GM12865 (cell line): Measurements from ENCODE around the gene SPAG8.

Experiments
- DNase-seq: peaks from one replicate; pipeline ENCODE4 v3.0.0; 2010; ENCODE audit warnings: low read depth
- H3K4me3 ChIP-seq: 2 replicates; pipeline ENCODE4 v1.5.1; 2011; ENCODE audit warnings: mild to moderate bottlenecking, low read depth, low read length, control low read depth
- TF ChIP-seq, protein P1 (sequence below): IDR thresholded peaks from 2 replicates; pipeline ENCODE4 v1.5.1; 2011; ENCODE audit warnings: low read length, control low read depth, low read depth, inconsistent platforms; ENCODE audit not compliant: insufficient read depth; ENCODE audit errors: missing control alignments

Gene SPAG8

DNA sequence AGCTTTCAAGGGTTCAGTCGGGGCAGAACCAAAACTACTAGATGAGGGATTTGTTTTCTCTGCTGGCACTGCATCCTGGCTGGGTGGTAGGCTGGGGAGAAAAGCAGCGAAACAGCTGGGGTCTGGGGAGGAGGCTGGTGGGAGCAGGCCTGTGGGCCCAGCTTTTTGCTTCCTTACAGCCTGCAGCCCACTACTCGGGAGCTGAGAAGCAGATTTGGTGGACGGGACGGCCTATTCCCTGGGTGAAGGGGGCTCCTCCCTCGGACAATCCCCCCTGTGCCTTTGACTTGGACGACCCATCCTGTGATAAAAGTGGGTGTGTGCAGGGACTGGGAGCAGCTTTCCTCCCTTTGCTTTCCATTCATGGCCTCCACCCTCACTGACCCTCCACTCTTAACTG, 11.5 kb downstream of the SPAG8 start:
- H3K4me3 ChIP-seq, result no peak overlapping the region
- TF ChIP-seq, protein P1, sequence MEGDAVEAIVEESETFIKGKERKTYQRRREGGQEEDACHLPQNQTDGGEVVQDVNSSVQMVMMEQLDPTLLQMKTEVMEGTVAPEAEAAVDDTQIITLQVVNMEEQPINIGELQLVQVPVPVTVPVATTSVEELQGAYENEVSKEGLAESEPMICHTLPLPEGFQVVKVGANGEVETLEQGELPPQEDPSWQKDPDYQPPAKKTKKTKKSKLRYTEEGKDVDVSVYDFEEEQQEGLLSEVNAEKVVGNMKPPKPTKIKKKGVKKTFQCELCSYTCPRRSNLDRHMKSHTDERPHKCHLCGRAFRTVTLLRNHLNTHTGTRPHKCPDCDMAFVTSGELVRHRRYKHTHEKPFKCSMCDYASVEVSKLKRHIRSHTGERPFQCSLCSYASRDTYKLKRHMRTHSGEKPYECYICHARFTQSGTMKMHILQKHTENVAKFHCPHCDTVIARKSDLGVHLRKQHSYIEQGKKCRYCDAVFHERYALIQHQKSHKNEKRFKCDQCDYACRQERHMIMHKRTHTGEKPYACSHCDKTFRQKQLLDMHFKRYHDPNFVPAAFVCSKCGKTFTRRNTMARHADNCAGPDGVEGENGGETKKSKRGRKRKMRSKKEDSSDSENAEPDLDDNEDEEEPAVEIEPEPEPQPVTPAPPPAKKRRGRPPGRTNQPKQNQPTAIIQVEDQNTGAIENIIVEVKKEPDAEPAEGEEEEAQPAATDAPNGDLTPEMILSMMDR, result no peak
- no peak for DNase-seq

DNA sequence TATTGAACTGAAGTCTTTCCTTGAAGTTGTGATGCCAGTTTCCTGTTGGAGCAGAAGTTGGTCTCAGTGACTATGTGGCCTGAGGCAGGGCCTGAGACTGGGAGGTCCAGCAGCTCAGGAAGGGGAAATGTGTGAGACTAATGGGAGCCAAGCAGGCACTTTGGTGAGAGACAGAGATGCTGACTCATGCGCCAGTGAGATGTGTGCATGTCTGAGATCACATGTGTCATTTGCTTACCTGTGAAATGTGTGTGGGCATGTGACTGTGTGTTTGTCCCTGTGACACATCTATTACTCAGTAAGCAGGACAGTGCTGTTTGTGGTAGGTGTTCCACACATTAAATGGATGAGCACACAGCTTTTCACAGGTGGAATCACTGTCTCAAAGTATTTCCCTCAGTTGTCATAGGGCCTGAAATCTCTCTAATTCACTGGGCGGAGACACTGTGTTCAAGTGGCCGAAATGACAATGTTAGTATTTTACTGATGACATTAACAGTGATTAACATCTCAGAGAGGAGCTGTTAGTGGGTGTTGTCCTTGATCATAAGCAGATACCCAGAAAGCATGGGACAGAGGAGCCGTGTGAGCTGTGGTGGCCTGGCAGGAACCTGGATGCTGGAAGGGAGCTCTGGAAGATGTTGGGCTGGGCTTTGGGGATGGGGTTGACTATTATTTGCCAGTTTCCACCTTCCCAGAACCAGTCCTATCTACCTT, 13.2 kb downstream of the SPAG8 start:
- no peak overlapping the region for H3K4me3 ChIP-seq
- DNase-seq, result peak; percentile 30
- TF ChIP-seq, protein P1, result no peak

DNA sequence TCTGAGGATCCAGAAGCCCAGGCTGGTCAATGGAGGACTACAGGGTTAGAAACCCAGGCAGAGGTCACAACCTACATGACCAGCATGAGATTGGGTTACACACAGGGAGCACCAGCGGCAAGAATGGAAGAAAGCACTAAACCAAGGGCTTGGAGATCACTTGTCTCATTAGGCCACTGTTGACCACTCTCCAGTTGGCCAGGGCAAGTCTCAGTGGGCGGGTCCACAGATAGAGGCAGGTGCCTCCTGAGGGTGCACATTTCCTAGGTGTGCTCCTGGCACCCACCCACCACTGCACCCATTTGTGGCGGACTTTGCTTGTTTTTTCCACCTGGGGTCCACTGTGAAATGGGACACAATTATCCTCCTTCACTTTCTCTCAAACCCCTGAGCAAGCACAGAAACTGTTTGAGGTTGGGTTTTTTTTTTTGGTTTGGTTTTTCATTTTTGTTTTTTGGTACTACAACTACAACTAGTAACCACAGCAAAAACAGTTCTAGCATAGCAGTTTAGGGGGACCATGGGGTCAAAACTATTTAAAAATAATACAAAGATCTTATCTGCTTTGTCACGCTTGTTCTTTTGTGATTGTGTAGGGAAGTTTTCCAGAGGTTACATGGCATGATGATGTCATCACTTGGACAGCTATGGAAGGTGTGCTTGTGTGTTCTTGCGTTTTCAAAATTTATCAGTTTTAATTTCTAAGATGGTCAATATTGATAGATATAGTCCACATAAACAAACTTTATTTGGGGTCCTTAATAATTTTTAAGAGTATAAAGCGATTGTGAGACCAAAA, 14.6 kb downstream of the SPAG8 start:
- DNase-seq, result peak; percentile 35
- TF ChIP-seq, protein P1, result no peak

DNA sequence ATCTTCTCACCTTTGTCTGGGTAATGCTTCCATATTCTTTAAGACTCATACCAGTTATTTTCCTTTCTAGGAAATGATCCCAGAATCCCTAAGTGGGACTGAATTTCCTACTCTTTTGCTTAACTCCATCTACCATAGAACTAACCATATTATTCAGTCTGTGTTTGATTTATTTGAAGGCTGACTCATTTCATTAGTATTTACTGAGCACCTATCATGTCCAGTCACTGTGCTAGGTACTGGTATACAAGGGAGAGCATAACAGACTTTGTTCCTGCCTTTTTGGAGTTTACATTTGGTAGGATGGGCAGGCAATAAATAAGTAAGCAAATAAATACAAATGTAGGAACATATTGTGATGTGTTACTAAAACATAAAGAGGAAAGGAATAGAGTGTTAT, 16.4 kb downstream of the SPAG8 start:
- no peak overlapping the region for H3K4me3 ChIP-seq
- DNase-seq, result no peak
- TF ChIP-seq, protein P1, result no peak

More for the DNA sequence above, 14.6 kb downstream of the SPAG8 start:
- no peak overlapping the region for H3K4me3 ChIP-seq

DNA sequence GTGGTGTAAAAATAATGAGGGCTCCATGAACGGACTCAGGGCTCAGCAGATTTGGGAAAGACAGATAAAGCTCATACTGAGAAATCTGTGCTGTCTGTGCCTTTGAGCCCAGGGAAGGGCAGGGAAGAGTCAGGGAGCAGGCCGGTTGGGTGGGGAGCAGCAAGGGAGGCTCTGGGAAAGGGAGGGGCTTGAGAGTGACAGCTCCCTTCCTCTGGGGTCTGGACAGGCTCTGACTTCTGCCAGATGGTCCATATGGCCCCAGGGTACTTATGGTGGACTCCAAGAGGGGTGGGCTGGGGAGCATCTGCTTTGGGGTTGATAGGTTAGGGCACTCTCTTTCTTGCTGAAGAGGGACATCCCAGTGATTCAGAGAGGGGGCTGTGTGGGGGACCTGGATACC, 18.6 kb downstream of the SPAG8 start:
- TF ChIP-seq, protein P1, result no peak
- no peak for DNase-seq
- H3K4me3 ChIP-seq, result no peak overlapping the region

DNA sequence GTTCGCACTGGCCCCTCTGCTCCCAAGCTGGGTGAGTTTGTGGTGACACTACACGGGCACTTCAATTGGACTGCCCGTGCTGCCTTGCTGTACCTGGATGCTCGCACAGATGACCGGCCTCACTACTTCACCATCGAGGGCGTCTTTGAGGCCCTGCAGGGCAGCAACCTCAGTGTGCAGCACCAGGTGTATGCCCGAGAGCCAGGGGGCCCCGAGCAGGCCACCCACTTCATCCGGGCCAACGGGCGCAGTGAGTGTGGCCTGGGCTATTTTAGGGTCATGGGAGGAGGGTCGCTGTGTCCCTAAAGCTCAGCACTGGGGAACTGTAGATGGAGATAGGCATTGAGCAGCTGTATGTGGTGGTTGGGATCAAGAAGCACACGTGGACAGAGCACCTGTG, 19.2 kb downstream of the SPAG8 start:
- DNase-seq, result no peak
- no peak overlapping the region for H3K4me3 ChIP-seq
- TF ChIP-seq, protein P1, result no peak
